Measurements from ENCODE around the gene LRR1. TPM values are rescaled to one million over a fixed set of nuclear protein-coding genes. Genes with fewer than 3 reads are reported as not detected.

Gene LRR1
- polyA plus RNA-seq, 2 of the 4 experiments (the other 2 are of a cell fraction) = 50.7 to 52.8 TPM

GRCh38 chr14:49569281-49569680 lies 29.5 kb upstream of the LRR1 start:
- no peak for TF ChIP-seq CTCF (IDR thresholded peaks at IDR 0.05)
- no peak for TF ChIP-seq E2F6 (IDR thresholded peaks at IDR 0.05; ENCODE audit: borderline replicate concordance, low read depth)
- no peak for TF ChIP-seq EHMT2 (IDR thresholded peaks at IDR 0.05; ENCODE audit: low read depth)
- no peak for TF ChIP-seq RCOR1 (IDR thresholded peaks at IDR 0.05; ENCODE audit: low read depth, low read length)
- TF ChIP-seq KDM5A (IDR thresholded peaks at IDR 0.05) = no peak
- no peak for TF ChIP-seq RNF2 (IDR thresholded peaks at IDR 0.05; ENCODE audit: borderline replicate concordance, low read depth)
- TF ChIP-seq KDM1A (IDR thresholded peaks at IDR 0.05; ENCODE audit: low read depth) = no peak
- TF ChIP-seq BHLHE40 (IDR thresholded peaks at IDR 0.05; ENCODE audit: low read depth, low read length) = no peak
- TF ChIP-seq ATOH8 (CRISPR knock-in tag; IDR thresholded peaks at IDR 0.05; ENCODE audit: low read depth) = no peak
- TF ChIP-seq ZFP36 (IDR thresholded peaks at IDR 0.05; ENCODE audit: borderline replicate concordance, partially characterized antibody) = no peak
- no peak for TF ChIP-seq REST (IDR thresholded peaks at IDR 0.05)
- TF ChIP-seq EP300 (IDR thresholded peaks at IDR 0.05) = no peak
- no peaks in the 10 kb centered on the region for H3K4me1 ChIP-seq
- ChIA-PET POLR2A (no interaction called here), CTCF (interaction anchor here (1.0 kb wide), 1 partner anchor 10 kb away, joined by 4 read pairs; no protein-coding TSS in a partner anchor)
- ATAC-seq (no peak), DNase-seq (ENCODE audit: low read depth in 1 of 2, low spot score in 1 of 2) (no peak), FAIRE-seq (no peak)
- 88% methylated on average over 3 of the region's 3 CpGs for WGBS (ENCODE audit: missing lambda C conversion rate)
- H3K27ac ChIP-seq = no peak overlapping the region
- H3K9me3 ChIP-seq = no peaks in the 10 kb centered on the region
- no peak overlapping the region for H3K4me3 ChIP-seq
- H3K4me2 ChIP-seq = no peak overlapping the region

GRCh38 chr14:49574038-49574437 lies 24.7 kb upstream of the LRR1 start:
- Histone ChIP-seq H3K9me3 (no peaks in the 10 kb centered on the region), H3K4me3 (no peak overlapping the region), H3K4me2 (no peak overlapping the region), H3K27ac (no peak overlapping the region), H3K4me1 (no peaks in the 10 kb centered on the region)
- 95% methylated on average over 5 of the region's 5 CpGs for WGBS (ENCODE audit: missing lambda C conversion rate)
- TF ChIP-seq MAFK (IDR thresholded peaks at IDR 0.05; ENCODE audit: partially characterized antibody) = peak; percentile 18
- TF ChIP-seq PHF8 (IDR thresholded peaks at IDR 0.05; ENCODE audit: borderline replicate concordance, low read depth) = no peak
- DNase-seq (ENCODE audit: low read depth in 1 of 2, low spot score in 1 of 2) (no peak), FAIRE-seq (no peak), ATAC-seq (no peak)
- POLR2A ChIA-PET = no interaction called here
- CTCF ChIA-PET = interaction anchor here (1.1 kb wide), 1 partner anchor 12 kb away, joined by 4 read pairs; the partner anchor contains the start of gene RPS29

GRCh38 chr14:49578141-49578540 lies 20.6 kb upstream of the LRR1 start:
- 89% methylated on average over 1 of the region's 1 CpG for WGBS (ENCODE audit: missing lambda C conversion rate)
- ChIA-PET POLR2A (no interaction called here), CTCF (interaction anchor here (1.3 kb wide), 1 partner anchor 9 kb away, joined by 4 read pairs; no protein-coding TSS in a partner anchor)
- ATAC-seq (no peak), DNase-seq (ENCODE audit: low read depth in 1 of 2, low spot score in 1 of 2) (no peak), FAIRE-seq (no peak)
- H3K4me3 ChIP-seq = no peak overlapping the region
- no peak overlapping the region for H3K4me2 ChIP-seq
- peaks cover 15% of the 10 kb centered on the region; the same call in 2 of the 3 replicates for H3K4me1 ChIP-seq
- TF ChIP-seq HOXB13 (CRISPR knock-in tag; IDR thresholded peaks at IDR 0.05; ENCODE audit: low read depth) (no peak), SMC3 (IDR thresholded peaks at IDR 0.05) (no peak), JUN (IDR thresholded peaks at IDR 0.05) (no peak), POLR2A (IDR thresholded peaks at IDR 0.05; ENCODE audit: low read length) (no peak), HOXB5 (CRISPR knock-in tag; IDR thresholded peaks at IDR 0.05) (no peak), RNF2 (IDR thresholded peaks at IDR 0.05; ENCODE audit: borderline replicate concordance, low read depth) (no peak), CBX2 (IDR thresholded peaks at IDR 0.05; ENCODE audit: borderline replicate concordance, low read depth) (no peak), USF2 (IDR thresholded peaks at IDR 0.05) (no peak), CHD2 (IDR thresholded peaks at IDR 0.05; ENCODE audit: low read length, partially characterized antibody) (no peak), KDM5A (IDR thresholded peaks at IDR 0.05) (no peak), RCOR1 (IDR thresholded peaks at IDR 0.05; ENCODE audit: low read depth, low read length) (no peak), ATOH8 (CRISPR knock-in tag; IDR thresholded peaks at IDR 0.05; ENCODE audit: low read depth) (no peak), MAFK (IDR thresholded peaks at IDR 0.05; ENCODE audit: partially characterized antibody) (no peak), EHMT2 (IDR thresholded peaks at IDR 0.05; ENCODE audit: low read depth) (no peak), MAZ (IDR thresholded peaks at IDR 0.05; ENCODE audit: borderline replicate concordance, low read depth, low read length) (no peak), ZNF302 (CRISPR knock-in tag; IDR thresholded peaks at IDR 0.05) (no peak)
- H3K9me3 ChIP-seq = no peaks in the 10 kb centered on the region
- no peak overlapping the region for H3K27ac ChIP-seq
